Kidney (tissue), 14 donors: ENCODE results near the gene CALCOCO1. TPM values are rescaled to one million over a fixed set of nuclear protein-coding genes. Genes with fewer than 3 reads are reported as not detected.

Experiments used
- DNase-seq, 5 donors: peaks; one replicate each; pipeline ENCODE4 v3.0.0-alpha.2; 2013 to 2020
- FAIRE-seq: peaks from 2 replicates; lab custom pipeline; 2012; peaks lifted over from hg19 to GRCh38; lab: Jason Lieb, UNC
- H3K27ac ChIP-seq, 2 donors: one replicate each; pipeline ENCODE4 v1.7.0; 2013; ENCODE audit warnings: low read depth in 2 of 2, low read length in 2 of 2, inconsistent platforms in 1 of 2
- H3K27me3 ChIP-seq: one replicate; pipeline ENCODE4 v1.7.1; 2013; ENCODE audit warnings: low read length, inconsistent platforms; ENCODE audit not compliant: control insufficient read depth, insufficient read depth
- H3K36me3 ChIP-seq, 3 donors: one replicate each; pipeline versions ENCODE4 v1.7.0 to v1.7.1; 2013; ENCODE audit warnings: low read length in 3 of 3, control low read depth in 1 of 3, inconsistent platforms in 1 of 3; ENCODE audit not compliant: insufficient read depth in 3 of 3, control insufficient read depth in 2 of 3
- H3K4me1 ChIP-seq, 3 donors: one replicate each; pipeline versions ENCODE4 v1.7.0 to v1.7.1; 2013; ENCODE audit warnings: low read length in 3 of 3, inconsistent platforms in 1 of 3, low read depth in 1 of 3; ENCODE audit not compliant: control insufficient read depth in 2 of 3, insufficient read depth in 2 of 3
- H3K4me3 ChIP-seq, 3 donors: one replicate each; pipeline versions ENCODE4 v1.7.0 to v1.8.1; 2013; ENCODE audit warnings: low read length in 3 of 3, control low read depth in 1 of 3, inconsistent platforms in 1 of 3
- H3K9ac ChIP-seq, 3 donors: one replicate each; pipeline versions ENCODE4 v1.7.0 to v1.7.1; 2013; ENCODE audit warnings: low read length in 3 of 3, control low read depth in 1 of 3, inconsistent platforms in 1 of 3
- H3K9me3 ChIP-seq, 3 donors: one replicate each; pipeline versions ENCODE4 v1.7.0 to v1.7.1; 2013; ENCODE audit warnings: low read length in 3 of 3, control low read depth in 1 of 3, inconsistent platforms in 1 of 3; ENCODE audit not compliant: control insufficient read depth in 2 of 3, insufficient read depth in 1 of 3
- CTCF ChIP-seq: IDR thresholded peaks from 3 replicates; pipeline ENCODE4 v1.5.1; 2012; ENCODE audit warnings: mild to moderate bottlenecking, moderate library complexity, borderline replicate concordance; ENCODE audit not compliant: insufficient read depth; ENCODE audit errors: extremely low read depth
- intact Hi-C: fragments of 100-400 bp; cut with DNase I; formaldehyde crosslinking; loops from one replicate; pipeline ENCODE4 v1.11.1; 2022
- polyA plus RNA-seq: library from polyadenylated mRNA; stranded (reverse); fragments of 350-450 nt; fragmentation: Illumina TruSeq; extraction: RNeasy Lipid Tissue Mini Kit (QIAGEN cat#74804); gene quantifications from one replicate; pipeline ENCODE4 v1.2.3, GENCODE V29; 2014; ENCODE audit warnings: low read depth, low replicate concordance; ENCODE audit not compliant: insufficient read depth
- total RNA-seq: library from RNA; stranded (reverse); fragmentation: NEBNext Ultra II Directional; extraction: Animal tissue kit (Norgen Biotek cat#: 25700); gene quantifications from one replicate; pipeline ENCODE4 v1.2.1, GENCODE V29; 2021
- donor health status: control.
- donor health status: control.
- donor health status: control.
- donor health status: control.
- donor health status: control.
- donor health status: DM: yes; HTN: yes; CAD: no.
- donor health status: Normal renal cell carcinoma (clear cell type).

The CALCOCO1 gene
- total and polyA plus RNA-seq, 2 donors from 2014 or later: 82.2 to 109 TPM

DNA sequence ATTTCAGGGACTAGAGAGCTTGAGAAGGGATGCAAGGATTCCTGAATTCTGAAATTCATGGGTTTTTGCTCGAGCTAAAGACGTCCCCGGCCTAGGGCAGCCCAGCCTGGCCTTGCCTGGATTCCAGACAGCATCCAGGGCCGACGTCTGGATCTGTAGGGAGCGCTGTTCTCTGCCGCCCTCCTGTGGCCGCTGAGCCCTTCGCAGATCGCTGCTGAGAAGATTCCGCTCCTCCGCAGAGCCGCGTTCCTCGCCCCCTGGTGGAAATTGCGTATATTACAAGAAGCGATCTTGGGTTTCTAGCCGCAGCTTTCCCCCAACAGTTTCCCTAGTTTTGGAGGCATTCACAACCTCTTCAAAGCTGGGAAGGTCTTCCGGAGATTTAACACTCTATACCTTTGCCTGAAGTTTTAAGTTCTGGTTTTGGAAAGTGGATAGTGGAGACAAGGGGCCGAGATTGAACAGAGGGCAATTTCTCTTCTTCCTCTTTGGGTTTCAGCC, 19.4 kb upstream of the CALCOCO1 start:
- intact Hi-C loops: loop anchor here (5.0 kb wide), 1 partner anchor 44 kb away; no protein-coding TSS in a partner anchor
- H3K4me3 ChIP-seq: no peak overlapping the region
- no peak overlapping the region for H3K9ac ChIP-seq
- FAIRE-seq: peak; percentile 62
- TF ChIP-seq CTCF: peak; percentile 100
- H3K9me3 ChIP-seq: no peaks in the 10 kb centered on the region
- peaks cover 24% of the 10 kb centered on the region for H3K27me3 ChIP-seq
- H3K27ac ChIP-seq: no peak overlapping the region
- DNase-seq: peak; percentile 95 to 96 (median 95)
- H3K4me1 ChIP-seq: peaks cover 0 to 13% (median 6%) of the 10 kb centered on the region in 3 donors
- no peaks in the 10 kb centered on the region for H3K36me3 ChIP-seq

GRCh38 chr12:53744751-53745150, 17.5 kb upstream of the CALCOCO1 start:
- FAIRE-seq: no peak

GRCh38 chr12:53744130-53744441, 16.8 kb upstream of the CALCOCO1 start:
- peaks cover 25% of the 10 kb centered on the region for H3K27me3 ChIP-seq
- intact Hi-C loops: no loop called here

More at GRCh38 chr12:53744751-53745150, 17.5 kb upstream of the CALCOCO1 start:
- H3K9ac ChIP-seq: no peak overlapping the region
- H3K4me1 ChIP-seq: peaks cover 0 to 6% (median 0%) of the 10 kb centered on the region in 3 donors
- H3K4me3 ChIP-seq: no peak overlapping the region
- DNase-seq: no peak
- H3K36me3 ChIP-seq: no peaks in the 10 kb centered on the region
- no peak overlapping the region for H3K27ac ChIP-seq
- H3K27me3 ChIP-seq: peaks cover 24% of the 10 kb centered on the region
- TF ChIP-seq CTCF: no peak
- H3K9me3 ChIP-seq: no peaks in the 10 kb centered on the region
- intact Hi-C loops: loop anchor here (5.0 kb wide), 1 partner anchor 42 kb away; no protein-coding TSS in a partner anchor

More at GRCh38 chr12:53744130-53744441, 16.8 kb upstream of the CALCOCO1 start:
- Histone ChIP-seq H3K36me3 (no peaks in the 10 kb centered on the region), H3K4me1 (peaks cover 0 to 11% (median 3%) of the 10 kb centered on the region in 3 donors), H3K9ac (no peak overlapping the region), H3K4me3 (no peak overlapping the region), H3K27ac (no peak overlapping the region), H3K9me3 (no peaks in the 10 kb centered on the region)
- no peak for DNase-seq
- no peak for FAIRE-seq
- no peak for TF ChIP-seq CTCF
